ENCODE measurements around the gene SPECC1L. TPM values are rescaled to one million over a fixed set of nuclear protein-coding genes. Genes with fewer than 3 reads are reported as not detected.
"Not testable (repeated sequence)": the region's sequence is repeated elsewhere in the genome, so short reads cannot be mapped to it uniquely, and the experiment has no call there.

The SPECC1L gene
- total RNA-seq, 4 donors from 2014 or later = 50.4 to 125 (median 68.0) TPM

DNA sequence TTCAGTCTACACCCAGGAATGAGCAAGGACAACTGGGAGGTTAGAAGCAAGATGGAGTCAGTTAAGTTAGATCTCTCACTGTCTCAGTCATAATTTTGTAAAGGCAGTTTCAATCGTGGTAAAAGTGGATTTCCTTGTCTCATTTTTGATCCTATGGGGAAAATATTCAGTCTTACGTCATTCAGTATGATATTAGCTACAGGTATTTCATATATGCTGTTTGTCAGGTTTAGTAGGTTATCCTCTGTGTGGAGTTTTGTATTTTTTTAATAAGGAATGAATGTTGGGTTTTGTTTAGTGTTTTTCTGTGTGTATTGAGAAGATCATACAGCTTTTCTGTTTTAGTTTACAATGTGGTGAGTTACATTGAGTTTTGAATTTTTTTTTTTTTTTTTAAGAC, 11.8 kb downstream of the SPECC1L start:
- no peak for TF ChIP-seq POLR2A (IDR thresholded peaks at IDR 0.05)
- no peak for TF ChIP-seq POLR2AphosphoS5 (IDR thresholded peaks at IDR 0.05)
- Histone ChIP-seq H3K36me3 (no peaks in the 10 kb centered on the region), H3K4me1 (peaks cover 24 to 56% (median 29%) of the 10 kb centered on the region in 4 donors), H3K4me3 (no peak overlapping the region), H3K27ac (no peak overlapping the region), H3K27me3 (no peaks in the 10 kb centered on the region), H3K9me3 (no peaks in the 10 kb centered on the region)
- DNase-seq = no peak
- 78 to 82% methylated on average over 2 of the region's 2 CpGs for WGBS, 2 donors (ENCODE audit: low coverage in 1 of 2)
- intact Hi-C loops (cut with DNase I; ENCODE audit: low total_unique reads) = no loop called here
- in situ Hi-C loops (cut with MboI; ENCODE audit: low pct_ligation_motif_present in 1 of 4, low pct_unique_long_range_greater_than_20kb in 1 of 4, low sequenced_read_pairs in 3 of 4) = no loop called here

- peak overlapping the region; percentile 10 to 64 (median 47) for H3K27ac ChIP-seq
- no peaks in the 10 kb centered on the region for H3K27me3 ChIP-seq
- 72 to 80% methylated on average over 2 of the region's 2 CpGs for whole genome bisulfite sequencing, 2 donors (ENCODE audit: low coverage in 1 of 2)
- no peak for DNase-seq
- H3K4me3 ChIP-seq = no peak overlapping the region
- peaks cover 23 to 56% (median 33%) of the 10 kb centered on the region in 4 donors for H3K4me1 ChIP-seq
- in situ Hi-C loops (cut with MboI; ENCODE audit: low pct_ligation_motif_present in 1 of 4, low pct_unique_long_range_greater_than_20kb in 1 of 4, low sequenced_read_pairs in 3 of 4) = no loop called here
- no peaks in the 10 kb centered on the region for H3K36me3 ChIP-seq
- H3K9me3 ChIP-seq = no peaks in the 10 kb centered on the region
- intact Hi-C loops (cut with DNase I; ENCODE audit: low total_unique reads) = no loop called here
- no peak for TF ChIP-seq POLR2A (IDR thresholded peaks at IDR 0.05)
- no peak for TF ChIP-seq POLR2AphosphoS5 (IDR thresholded peaks at IDR 0.05)
- no peak for TF ChIP-seq CTCF (IDR thresholded peaks at IDR 0.05)
- no peak for TF ChIP-seq EP300 (IDR thresholded peaks at IDR 0.05; ENCODE audit: low read depth)
Observed at GRCh38 chr22:24284747-24285203, 14.1 kb downstream of the SPECC1L start.

DNA sequence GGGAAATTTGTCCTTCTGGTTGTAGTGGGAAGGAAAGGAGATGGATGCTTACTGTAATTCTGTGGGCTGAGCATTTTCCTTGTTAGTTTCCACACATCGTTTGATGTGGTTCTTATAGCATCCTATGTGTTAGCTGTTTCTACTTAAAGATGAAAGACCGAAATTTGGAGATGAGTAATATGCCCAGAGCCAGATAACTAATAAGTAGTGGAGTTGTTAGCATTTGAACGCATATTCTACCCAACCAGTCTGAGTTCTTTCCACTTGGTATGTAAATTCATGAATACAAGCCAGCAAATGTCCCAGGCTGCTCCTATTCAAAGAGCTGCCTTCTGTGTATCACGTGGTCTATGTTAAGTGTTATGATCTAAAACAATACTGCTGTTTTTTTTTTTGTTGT, 14.6 kb downstream of the SPECC1L start:
- H3K27ac ChIP-seq = peak overlapping the region; percentile 10 to 64 (median 47)
- no peak for TF ChIP-seq POLR2A (IDR thresholded peaks at IDR 0.05)

DNA sequence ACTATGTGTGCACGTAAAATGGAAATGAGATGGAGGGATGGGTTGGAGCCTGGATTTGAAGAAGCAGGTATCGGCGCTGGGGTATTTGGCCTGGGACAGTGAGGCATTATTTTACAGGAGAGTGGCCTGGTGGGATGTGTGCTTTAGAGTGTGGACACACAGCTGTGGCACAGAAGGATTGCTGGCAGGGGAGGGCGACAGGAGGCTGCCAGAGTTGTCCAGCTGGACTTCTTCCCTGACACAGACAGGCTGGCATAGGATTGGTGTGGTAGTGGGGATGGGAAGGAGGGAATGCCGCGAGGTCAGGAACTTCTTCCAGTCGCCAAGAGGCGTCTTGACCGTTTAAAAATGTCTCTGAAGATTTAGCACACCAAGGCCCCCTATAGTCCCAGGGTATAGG, 16.6 kb downstream of the SPECC1L start:
- H3K36me3 ChIP-seq; H3K27me3 ChIP-seq; H3K9me3 ChIP-seq; in situ Hi-C loops (cut with MboI; ENCODE audit: low pct_ligation_motif_present in 1 of 4, low pct_unique_long_range_greater_than_20kb in 1 of 4, low sequenced_read_pairs in 3 of 4); H3K4me3 ChIP-seq; DNase-seq; intact Hi-C loops (cut with DNase I; ENCODE audit: low total_unique reads): not testable (repeated sequence)
- H3K27ac ChIP-seq = peak overlapping the region in 3 of 4 donors; percentile 68 to 77 (median 75)
- H3K4me1 ChIP-seq = peaks cover 31 to 69% (median 54%) of the 10 kb centered on the region in 4 donors
- 91% methylated on average over 5 of the region's 9 CpGs; no CpG with 5 or more reads in 1 of the 2 donors for WGBS, 2 donors (ENCODE audit: low coverage in 1 of 2)

More for the DNA sequence above, 14.6 kb downstream of the SPECC1L start:
- Histone ChIP-seq H3K27me3 (no peaks in the 10 kb centered on the region), H3K36me3 (no peaks in the 10 kb centered on the region), H3K4me3 (no peak overlapping the region), H3K9me3 (no peaks in the 10 kb centered on the region), H3K4me1 (peaks cover 23 to 61% (median 37%) of the 10 kb centered on the region in 4 donors)
- intact Hi-C loops (cut with DNase I; ENCODE audit: low total_unique reads) (no loop called here), in situ Hi-C loops (cut with MboI; ENCODE audit: low pct_ligation_motif_present in 1 of 4, low pct_unique_long_range_greater_than_20kb in 1 of 4, low sequenced_read_pairs in 3 of 4) (no loop called here)
- 52 to 68% methylated on average over 3 to 4 of the region's 4 CpGs for WGBS, 2 donors (ENCODE audit: low coverage in 1 of 2)
- DNase-seq = no peak

GRCh38 chr22:24287801-24288200, 17.2 kb downstream of the SPECC1L start:
- peaks cover 31 to 70% (median 56%) of the 10 kb centered on the region in 4 donors for H3K4me1 ChIP-seq

GRCh38 chr22:24289114-24289513, 18.5 kb downstream of the SPECC1L start:
- Histone ChIP-seq H3K4me1 (peaks cover 31 to 71% (median 61%) of the 10 kb centered on the region in 4 donors), H3K36me3 (no peaks in the 10 kb centered on the region), H3K27ac (peak overlapping the region; percentile 68 to 77 (median 73)), H3K27me3 (no peaks in the 10 kb centered on the region), H3K4me3 (no peak overlapping the region), H3K9me3 (no peaks in the 10 kb centered on the region)
- in situ Hi-C loops (cut with MboI; ENCODE audit: low pct_ligation_motif_present in 1 of 4, low pct_unique_long_range_greater_than_20kb in 1 of 4, low sequenced_read_pairs in 3 of 4) = no loop called here
- TF ChIP-seq POLR2AphosphoS5 (IDR thresholded peaks at IDR 0.05) (peak; percentile 15 to 66 (median 61)), EP300 (IDR thresholded peaks at IDR 0.05; ENCODE audit: low read depth) (no peak)
- no peak for DNase-seq
- intact Hi-C loops (cut with DNase I; ENCODE audit: low total_unique reads) = no loop called here
- 54 to 56% methylated on average over 4 of the region's 4 CpGs for WGBS, 2 donors (ENCODE audit: low coverage in 1 of 2)

More at GRCh38 chr22:24287801-24288200, 17.2 kb downstream of the SPECC1L start:
- H3K9me3 ChIP-seq; DNase-seq; H3K4me3 ChIP-seq; H3K36me3 ChIP-seq; in situ Hi-C loops (cut with MboI; ENCODE audit: low pct_ligation_motif_present in 1 of 4, low pct_unique_long_range_greater_than_20kb in 1 of 4, low sequenced_read_pairs in 3 of 4); H3K27me3 ChIP-seq; intact Hi-C loops (cut with DNase I; ENCODE audit: low total_unique reads): not testable (repeated sequence)
- H3K27ac ChIP-seq = peak overlapping the region; percentile 68 to 77 (median 73)
- 89% methylated on average over 6 of the region's 6 CpGs; no CpG with 5 or more reads in 1 of the 2 donors for WGBS, 2 donors (ENCODE audit: low coverage in 1 of 2)
